Ovary (tissue), 3 donors: ENCODE results near the gene MAN1C1.

Source experiments
- POLR2A ChIP-seq: fragments of 450-650 bp; IDR thresholded peaks from one replicate; pipeline ENCODE4 v1.6.1; 2017; ENCODE audit warnings: antibody characterized with exemption, mild to moderate bottlenecking, moderate library complexity
- TF ChIP-seq, protein P1 (sequence below), 3 donors: fragments of 450-650 bp in 2 of 3; fragments of 200-600 bp in 1 of 3; IDR thresholded peaks; one replicate each; pipeline versions ENCODE4 v1.5.1 to v1.8.0; 2016 to 2022; ENCODE audit warnings: antibody characterized with exemption in 3 of 3, mild to moderate bottlenecking in 1 of 3
- donor health status: DM: no; HTN: no; CAD: no.

DNA sequence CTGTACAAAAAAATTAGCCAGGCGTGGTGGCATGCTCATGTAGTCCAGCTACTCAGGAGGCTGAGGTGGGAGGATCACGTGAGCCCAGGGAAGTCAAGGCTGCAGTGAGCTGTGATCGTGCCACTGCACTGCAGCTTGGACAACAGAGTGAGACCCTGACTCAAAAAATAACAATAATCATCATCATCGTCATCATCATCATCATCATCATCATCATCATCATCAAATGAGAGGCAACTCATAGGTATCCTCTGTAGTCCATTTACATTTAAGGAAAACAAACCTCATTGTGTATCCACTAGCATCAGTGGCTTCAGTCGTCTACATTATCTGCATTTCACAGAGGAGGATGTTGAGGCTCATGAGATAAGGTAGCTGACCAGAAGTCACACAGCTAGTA, 114.6 kb downstream of the MAN1C1 start:
- TF ChIP-seq POLR2A = no peak
- TF ChIP-seq, protein P1, sequence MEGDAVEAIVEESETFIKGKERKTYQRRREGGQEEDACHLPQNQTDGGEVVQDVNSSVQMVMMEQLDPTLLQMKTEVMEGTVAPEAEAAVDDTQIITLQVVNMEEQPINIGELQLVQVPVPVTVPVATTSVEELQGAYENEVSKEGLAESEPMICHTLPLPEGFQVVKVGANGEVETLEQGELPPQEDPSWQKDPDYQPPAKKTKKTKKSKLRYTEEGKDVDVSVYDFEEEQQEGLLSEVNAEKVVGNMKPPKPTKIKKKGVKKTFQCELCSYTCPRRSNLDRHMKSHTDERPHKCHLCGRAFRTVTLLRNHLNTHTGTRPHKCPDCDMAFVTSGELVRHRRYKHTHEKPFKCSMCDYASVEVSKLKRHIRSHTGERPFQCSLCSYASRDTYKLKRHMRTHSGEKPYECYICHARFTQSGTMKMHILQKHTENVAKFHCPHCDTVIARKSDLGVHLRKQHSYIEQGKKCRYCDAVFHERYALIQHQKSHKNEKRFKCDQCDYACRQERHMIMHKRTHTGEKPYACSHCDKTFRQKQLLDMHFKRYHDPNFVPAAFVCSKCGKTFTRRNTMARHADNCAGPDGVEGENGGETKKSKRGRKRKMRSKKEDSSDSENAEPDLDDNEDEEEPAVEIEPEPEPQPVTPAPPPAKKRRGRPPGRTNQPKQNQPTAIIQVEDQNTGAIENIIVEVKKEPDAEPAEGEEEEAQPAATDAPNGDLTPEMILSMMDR (IDR thresholded peaks at IDR 0.05) = no peak
